ENCODE data around the gene CHCHD6.

Gene CHCHD6

GRCh38 chr3:126668450-126669401 lies 35.3 kb upstream of the CHCHD6 start:
- DNase-seq = no peak

DNA sequence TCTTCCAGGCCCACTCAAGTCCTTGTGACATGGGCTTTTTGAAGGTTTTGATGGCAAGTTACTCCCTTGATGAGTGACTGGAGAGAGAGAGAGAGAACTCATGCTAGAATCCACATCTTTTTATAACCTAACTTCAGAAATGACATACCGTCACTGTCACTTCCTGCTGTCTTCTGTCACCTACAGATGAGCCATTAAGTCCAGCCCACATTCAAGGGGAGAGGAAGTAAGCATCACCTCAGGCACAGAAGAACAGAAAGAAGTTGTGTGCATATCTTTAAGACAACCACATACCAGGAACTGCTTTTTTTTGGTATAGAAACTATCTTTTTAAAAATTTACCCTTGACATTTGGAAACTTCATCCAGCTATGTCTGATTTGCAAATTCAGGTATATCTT lies 32.5 kb upstream of the CHCHD6 start:
- peak; percentile 27 for DNase-seq

GRCh38 chr3:126672340-126672739 lies 31.7 kb upstream of the CHCHD6 start:
- DNase-seq = no peak

DNA sequence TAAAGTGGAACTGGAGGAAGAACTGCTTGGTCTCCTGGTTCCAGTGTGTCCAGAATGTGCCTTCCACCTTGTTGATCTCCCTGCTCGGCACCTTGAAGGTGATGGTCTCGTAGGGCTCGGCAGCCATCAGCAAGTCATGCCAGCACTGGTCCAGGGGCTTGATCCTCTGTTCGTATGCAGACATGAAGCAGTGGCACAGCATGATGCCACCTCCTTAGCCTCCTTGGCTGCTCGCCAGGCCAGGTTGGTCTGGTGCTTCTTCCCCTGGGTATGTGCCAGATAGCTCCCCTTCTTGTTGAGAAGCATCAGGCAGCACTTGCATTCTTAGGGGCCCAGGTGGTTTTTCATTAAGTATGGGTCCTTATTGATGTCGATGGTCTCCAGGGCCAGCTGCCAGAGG lies 31.3 kb upstream of the CHCHD6 start:
- DNase-seq = no peak

DNA sequence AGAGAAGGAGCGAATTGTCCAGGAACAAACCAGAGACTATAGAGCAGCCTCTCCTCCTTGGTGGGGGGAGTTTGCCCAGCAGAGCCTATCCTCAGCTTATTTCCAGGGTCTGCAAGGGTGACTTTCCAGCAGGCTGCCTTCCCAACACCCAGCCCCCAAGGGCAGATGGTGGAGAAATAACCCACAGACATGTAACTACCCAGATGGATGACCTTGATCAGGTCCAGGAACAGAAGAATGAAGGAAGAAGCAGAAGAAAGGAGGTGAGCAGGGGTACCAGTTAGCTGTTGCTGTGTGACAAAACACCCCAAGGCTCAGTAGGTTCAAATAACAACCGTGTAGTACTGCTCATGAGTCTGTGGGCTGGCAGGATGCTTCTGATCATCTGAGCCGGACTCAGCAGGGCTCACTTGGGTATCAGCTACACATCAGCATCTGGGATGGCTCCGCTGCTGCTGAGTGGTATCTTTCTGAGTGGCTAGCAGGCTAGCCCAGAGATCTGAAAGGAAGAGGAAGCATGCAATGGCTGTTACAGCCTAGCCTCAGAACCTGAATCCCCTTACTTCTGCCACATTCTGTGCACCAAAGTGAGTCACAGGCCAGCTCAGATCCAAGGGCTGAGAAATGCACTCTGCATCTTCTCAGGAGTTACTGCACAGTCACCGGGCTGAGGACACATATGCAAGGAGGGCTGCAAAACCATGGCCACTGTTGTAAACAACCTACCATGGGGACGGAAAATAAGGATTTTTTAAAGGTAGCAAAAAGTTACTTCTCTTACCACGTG lies 26.9 kb upstream of the CHCHD6 start:
- DNase-seq = no peak

- DNase-seq = no peak
These were observed 26.1 kb upstream of the CHCHD6 start for GRCh38 chr3:126677862-126678503.

DNA sequence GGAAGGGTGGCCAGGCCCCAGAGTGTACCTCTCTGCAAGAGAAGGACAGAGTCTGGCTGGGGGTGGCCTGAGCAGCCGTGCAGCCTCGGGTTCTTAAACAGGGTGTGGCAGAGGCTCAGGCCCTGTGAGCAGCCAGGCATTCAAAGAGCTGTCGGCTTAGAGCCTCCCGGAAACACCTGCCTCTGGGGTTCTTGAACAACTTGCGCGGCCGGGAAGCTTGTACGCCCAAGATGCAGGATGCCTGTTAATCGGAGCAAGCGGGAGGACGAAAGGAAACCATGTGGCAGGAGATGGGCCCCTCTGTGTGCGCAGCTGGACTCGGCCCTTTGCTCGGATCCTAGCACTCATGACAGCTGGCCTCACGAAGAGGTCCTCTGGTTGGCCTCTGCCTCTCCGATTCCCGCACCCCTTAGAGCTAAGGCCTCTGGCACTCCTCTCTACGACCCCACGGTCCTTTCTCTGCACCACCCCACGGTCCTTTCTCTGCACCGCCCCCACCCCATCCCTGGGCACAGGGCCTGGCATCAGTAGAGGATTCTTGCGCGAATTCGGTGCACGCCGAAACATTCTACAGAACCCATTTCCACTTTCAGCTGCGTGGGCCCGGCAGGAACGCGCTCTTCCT lies 25.2 kb upstream of the CHCHD6 start:
- no peak for DNase-seq

GRCh38 chr3:126679318-126679751 lies 24.7 kb upstream of the CHCHD6 start:
- DNase-seq = peak; percentile 64

GRCh38 chr3:126679831-126680666 lies 24.0 kb upstream of the CHCHD6 start:
- DNase-seq = no peak

DNA sequence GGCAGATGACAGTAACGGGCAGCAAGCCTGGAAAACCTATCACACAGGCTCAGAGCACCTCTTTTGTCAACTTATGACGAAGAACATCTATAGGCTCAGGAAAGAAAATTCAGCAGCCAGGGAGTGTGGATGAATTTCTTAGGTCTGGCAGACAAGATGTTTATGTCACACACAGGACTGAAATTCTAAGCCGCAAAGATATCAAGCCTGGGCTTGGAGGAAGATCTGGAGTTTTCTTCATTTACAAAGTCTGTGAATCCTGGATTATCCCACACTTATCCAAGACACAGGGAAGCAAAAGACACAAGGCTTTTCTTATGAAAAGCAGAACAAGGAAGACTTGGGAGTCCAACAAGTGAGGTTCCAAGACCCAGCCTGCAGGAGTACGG lies 23.4 kb upstream of the CHCHD6 start:
- DNase-seq = no peak

- no peak for DNase-seq
These were observed 22.0 kb upstream of the CHCHD6 start for GRCh38 chr3:126682009-126682408.

DNA sequence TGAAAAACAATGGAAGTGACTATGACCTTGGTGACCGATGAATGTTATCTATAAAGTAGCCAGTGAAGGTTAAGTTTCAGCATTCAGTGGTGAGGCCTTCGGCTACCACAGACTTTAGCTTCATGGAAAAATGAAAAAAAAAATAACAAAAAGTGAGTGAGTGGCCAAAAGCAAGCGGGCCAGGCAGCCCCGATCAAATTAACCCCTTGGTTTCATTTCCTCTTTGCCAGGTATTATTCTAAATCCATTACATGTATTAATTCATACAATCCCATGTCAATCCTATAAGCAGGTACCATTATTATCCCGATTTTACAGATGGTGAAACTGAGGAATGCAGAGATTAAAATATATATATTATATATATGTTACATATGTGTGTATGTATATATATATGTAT lies 21.0 kb upstream of the CHCHD6 start:
- no peak for DNase-seq

DNA sequence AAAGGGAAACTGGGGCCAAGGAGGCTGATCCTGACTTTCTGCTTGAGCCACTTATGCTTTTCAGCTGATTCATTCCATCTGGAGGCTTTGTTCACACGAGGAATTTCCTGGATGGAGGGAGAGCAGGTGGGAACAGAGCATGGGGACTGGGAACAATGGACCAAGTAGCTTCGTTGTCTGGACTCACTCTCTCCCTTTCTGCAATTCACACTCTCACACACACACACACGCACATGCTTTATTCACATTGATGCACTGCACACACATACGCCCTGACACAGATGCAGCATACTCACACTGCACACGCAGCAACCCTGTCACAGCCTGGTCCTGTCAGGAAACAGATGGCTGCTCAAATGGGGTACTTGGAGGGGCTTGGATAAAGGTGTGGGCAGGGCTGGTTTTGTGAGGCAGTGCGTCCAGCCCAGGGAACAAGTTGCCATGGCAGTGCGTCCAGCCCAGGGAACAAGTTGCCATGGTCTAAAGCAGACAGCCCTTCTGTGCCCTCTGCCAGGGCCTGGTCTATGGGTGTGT lies 19.8 kb upstream of the CHCHD6 start:
- no peak for DNase-seq

DNA sequence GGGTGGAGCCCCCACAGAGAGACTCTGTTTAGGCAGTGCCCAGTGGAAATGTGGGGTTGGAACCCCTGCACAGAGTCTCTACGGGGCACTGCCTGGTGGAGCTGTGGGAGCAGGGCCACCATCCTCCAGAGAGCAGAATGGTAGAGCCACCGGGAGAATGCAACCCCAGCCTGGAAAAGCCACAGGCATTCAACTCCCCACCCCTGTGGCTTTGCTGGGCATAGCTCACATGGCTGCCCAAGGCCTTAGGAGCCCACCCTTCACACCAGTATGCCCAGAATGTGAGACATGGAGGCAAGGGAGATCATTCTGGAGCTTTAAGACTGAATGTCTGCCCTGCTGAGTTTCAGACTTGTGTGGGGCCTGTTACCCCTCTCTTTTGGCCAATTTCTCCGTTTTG lies 19.0 kb upstream of the CHCHD6 start:
- no peak for DNase-seq

DNA sequence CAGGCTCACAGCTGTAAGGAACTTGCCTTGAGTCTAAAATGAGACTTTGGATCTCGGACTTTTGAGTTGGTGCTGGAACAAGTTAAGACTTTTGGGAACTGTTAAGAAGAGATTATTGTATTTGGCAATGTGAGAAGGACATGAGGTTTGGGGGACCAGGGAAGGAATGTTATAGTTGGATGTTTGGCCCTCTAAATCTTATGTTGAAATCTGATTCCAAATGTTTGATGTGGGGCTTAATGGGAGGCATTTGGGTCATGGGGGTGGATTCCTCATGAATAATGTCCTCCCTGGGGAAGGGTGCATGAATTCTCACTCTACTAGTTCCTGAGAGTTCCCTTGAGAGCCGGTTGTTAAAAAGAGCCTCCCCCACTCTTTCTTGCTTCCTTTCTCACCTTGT lies 18.5 kb upstream of the CHCHD6 start:
- DNase-seq = no peak

DNA sequence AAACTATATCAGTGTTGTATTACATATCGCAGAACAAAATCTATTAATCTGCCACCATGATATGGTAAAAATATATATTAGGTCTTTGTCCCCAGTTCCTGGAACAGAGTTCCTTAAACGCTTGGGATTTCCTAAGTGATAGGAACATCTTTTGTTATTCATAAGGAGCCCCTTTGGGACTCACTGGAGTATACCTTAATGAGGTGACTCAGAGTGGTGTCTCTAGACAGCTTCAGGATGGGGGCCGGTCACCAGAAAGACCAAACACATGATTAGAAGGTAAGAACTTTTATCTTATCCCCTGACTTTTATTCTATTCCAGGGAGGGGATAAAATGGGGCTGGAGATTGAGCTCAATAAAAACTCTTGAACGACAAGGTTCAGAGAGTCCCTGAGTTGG lies 12.3 kb upstream of the CHCHD6 start:
- no peak for DNase-seq

GRCh38 chr3:126692858-126693257 lies 11.2 kb upstream of the CHCHD6 start:
- DNase-seq = no peak

GRCh38 chr3:126693921-126694320 lies 10.1 kb upstream of the CHCHD6 start:
- DNase-seq = no peak

- DNase-seq = no peak
These were observed 7.3 kb upstream of the CHCHD6 start for GRCh38 chr3:126696701-126697267.

GRCh38 chr3:126699011-126699410 lies 5.0 kb upstream of the CHCHD6 start:
- DNase-seq = no peak

GRCh38 chr3:126704494-126705214 lies 614 bp downstream of the CHCHD6 start:
- DNase-seq = no peak

All from inflammatory macrophage treated with lipopolysaccharide for 4 hours (primary cell).